Coronary artery (tissue), 2 donors: ENCODE measurements around the gene NAGA.
"Not testable (repeated sequence)": the region's sequence is repeated elsewhere in the genome, so short reads cannot be mapped to it uniquely, and the experiment has no call there.

Experiments used
- DNase-seq: peaks from one replicate; pipeline ENCODE4 v3.0.0-alpha.2; 2017; ENCODE audit warnings: low spot score
- H3K27ac ChIP-seq, 2 donors: fragments of 200-600 bp; sonication (generic); one replicate each; pipeline ENCODE4 v1.5.1; 2016 to 2019
- H3K4me3 ChIP-seq: fragments of 200-600 bp; sonication (generic); 2 replicates; pipeline ENCODE4 v1.5.1; 2016; ENCODE audit warnings: mild to moderate bottlenecking, moderate library complexity
- TF ChIP-seq, protein P1 (sequence below): fragments of 200-600 bp; sonication (generic); IDR thresholded peaks from one replicate; pipeline ENCODE4 v1.5.1; 2019; ENCODE audit warnings: antibody characterized with exemption

NAGA gene

DNA sequence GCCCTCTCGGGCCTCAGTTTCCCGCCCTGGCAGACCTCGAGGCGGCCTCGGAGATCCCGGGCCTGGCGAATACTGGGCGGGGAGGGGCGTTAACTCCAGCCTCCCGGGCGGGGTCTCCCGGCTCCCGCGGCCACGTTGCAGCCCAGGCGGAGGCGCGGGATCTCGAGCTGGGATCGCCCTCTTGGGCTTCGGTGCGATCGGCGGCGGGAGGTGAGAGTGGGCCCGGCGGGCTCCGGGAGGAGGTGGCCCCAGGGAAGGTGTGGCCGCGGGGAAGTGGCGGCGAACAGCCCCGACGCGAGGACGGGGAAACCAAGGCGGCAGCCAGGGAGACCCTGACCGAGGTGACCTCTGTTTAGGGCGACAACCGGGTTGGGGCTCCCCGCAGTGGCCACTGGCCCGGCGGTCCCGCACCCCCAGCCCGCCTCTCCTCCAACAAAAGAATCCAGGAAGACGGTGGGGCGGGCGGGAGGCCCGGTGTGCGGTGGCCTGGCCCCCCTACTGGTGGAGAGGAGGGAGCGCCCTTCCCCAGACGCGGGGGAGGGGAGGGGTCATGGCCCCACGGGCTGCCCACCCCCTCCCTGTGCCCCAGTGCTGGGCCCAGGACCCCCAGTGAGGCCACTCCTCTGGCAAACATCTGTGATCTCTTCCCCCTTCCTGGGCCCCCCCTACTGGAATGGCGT, 3.7 kb upstream of the NAGA start, which contains the start of gene PHETA2:
PHETA2 (plus strand) TSS at position 117 of the 680 bp plus-strand sequence. CDS start 3,046 bp downstream, outside the sequence.
- TF ChIP-seq, protein P1, sequence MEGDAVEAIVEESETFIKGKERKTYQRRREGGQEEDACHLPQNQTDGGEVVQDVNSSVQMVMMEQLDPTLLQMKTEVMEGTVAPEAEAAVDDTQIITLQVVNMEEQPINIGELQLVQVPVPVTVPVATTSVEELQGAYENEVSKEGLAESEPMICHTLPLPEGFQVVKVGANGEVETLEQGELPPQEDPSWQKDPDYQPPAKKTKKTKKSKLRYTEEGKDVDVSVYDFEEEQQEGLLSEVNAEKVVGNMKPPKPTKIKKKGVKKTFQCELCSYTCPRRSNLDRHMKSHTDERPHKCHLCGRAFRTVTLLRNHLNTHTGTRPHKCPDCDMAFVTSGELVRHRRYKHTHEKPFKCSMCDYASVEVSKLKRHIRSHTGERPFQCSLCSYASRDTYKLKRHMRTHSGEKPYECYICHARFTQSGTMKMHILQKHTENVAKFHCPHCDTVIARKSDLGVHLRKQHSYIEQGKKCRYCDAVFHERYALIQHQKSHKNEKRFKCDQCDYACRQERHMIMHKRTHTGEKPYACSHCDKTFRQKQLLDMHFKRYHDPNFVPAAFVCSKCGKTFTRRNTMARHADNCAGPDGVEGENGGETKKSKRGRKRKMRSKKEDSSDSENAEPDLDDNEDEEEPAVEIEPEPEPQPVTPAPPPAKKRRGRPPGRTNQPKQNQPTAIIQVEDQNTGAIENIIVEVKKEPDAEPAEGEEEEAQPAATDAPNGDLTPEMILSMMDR, result no peak
- peak within 1 kb of the TSS; percentile 89 to 97 for H3K27ac ChIP-seq
- peak within 1 kb of the TSS; percentile 78 for H3K4me3 ChIP-seq
- DNase-seq, result no peak

DNA sequence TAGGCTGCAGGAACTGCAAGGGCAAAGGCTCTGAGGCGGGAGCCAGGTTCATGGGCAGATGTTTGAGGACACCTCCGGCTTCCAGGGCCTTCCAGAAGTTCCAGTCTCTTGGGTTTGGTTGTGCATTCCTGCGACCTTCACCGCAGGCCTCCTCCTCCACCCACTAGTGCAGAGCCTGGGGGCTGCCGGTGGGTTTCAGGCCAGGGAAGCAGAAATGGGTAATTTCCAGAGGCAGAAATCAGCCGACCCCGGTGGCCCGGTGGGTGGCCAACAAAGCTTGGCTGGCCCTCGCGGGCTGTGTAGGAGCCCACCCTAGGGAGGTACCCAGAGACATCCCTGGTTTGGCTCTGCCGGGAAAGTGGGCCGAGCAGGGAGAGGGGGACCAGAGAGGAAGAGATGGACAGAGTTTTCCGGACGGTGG, 3.0 kb upstream of the NAGA start:
- Histone ChIP-seq H3K27ac (peak overlapping the region; percentile 89 to 97), H3K4me3 (peak overlapping the region; percentile 78)
- no peak for DNase-seq
- TF ChIP-seq, protein P1, result no peak

DNA sequence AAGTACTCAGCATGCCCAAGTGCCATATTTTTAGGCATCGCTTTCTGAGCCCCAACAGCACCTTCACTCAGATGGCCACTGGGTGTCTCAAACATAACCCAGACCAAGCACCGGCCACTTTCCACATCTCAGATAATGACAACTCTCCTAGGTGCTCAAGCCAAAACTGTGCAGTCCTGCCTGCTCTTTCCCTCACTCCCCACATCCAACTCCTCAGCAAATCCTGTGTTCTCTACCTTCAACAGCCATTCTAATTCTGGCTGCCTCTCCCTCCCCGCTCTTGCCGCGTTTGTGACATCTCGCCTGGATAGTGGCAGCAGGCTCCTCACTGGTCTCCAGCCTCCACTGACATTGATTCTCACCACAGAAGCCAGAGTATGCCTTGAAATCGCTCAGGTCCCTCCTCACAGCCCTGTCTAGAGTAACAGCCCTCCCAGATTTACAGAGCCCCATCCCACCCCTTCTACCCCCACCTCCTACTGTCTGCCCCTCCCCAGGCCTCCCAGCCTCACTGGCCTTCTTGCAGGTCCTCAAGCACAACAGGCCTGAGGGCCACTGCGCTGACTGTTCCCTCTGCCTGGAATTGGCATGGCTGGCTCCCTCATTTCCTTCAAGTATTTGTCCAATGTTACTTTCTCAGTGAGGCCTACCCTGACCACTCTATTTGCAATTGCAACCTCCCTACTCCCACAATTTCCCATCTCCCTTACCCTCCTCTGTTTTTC, 2.2 kb upstream of the NAGA start:
- no peak for DNase-seq
- Histone ChIP-seq H3K4me3 (no peak overlapping the region), H3K27ac (no peak overlapping the region)
- TF ChIP-seq, protein P1, result no peak

DNA sequence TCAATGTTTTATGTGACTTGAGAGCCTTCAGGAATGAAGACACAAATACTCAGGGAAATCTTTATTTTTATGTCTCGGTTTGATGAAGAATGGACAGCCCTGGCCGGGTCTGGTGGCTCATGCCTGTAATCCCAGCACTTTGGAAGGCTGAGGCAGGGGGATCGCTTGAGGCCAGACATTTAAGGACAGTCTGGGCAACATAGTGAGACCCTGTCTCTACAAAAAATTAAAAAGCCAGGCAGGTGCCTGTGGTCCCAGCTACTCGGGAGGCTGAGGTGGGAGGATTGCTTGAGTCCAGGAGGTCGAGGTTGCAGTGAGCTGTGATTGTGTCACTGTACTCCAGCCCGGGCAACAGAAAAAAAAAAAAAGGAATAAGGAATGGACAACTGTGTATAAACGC, 896 bp upstream of the NAGA start:
- H3K4me3 ChIP-seq, result peak overlapping the region; percentile 70
- DNase-seq, result not testable (repeated sequence)
- peak overlapping the region; percentile 80 to 83 for H3K27ac ChIP-seq

DNA sequence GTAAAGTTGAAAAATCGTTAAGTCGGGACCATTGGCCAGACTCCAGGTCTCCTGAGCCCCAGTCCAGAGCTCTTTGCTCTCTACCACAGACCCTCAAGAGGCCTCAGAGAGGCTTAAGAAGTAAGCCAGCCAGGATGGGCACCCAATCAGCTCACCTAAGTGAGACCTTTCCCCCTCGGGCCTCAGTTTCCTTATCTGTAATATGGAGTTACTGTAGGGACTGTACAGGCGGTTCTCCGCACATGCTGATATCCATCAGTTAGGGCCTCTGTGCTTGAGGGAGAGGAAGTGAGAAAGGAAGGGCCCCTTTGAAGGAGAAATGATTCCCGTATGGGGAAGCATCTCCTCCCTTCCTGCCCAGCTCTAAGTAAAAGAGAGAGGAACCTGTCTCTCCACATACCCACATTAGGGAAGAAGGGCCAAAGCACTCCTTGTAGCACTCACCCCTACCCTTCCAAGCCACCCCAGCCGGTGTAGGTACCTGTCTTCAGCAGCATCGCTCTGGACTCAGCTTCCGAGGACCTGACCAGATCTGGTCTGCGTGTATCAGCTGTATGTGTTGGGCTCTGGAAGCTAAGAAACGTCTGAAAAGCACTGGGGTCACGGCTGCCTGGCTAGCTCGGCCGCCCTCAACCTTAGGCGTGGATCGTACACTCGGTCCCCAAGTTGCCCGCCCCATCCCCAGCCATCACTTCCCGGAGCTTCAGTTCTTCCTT, 653 bp downstream of the NAGA start:
- no peak for DNase-seq
- TF ChIP-seq, protein P1, result no peak

DNA sequence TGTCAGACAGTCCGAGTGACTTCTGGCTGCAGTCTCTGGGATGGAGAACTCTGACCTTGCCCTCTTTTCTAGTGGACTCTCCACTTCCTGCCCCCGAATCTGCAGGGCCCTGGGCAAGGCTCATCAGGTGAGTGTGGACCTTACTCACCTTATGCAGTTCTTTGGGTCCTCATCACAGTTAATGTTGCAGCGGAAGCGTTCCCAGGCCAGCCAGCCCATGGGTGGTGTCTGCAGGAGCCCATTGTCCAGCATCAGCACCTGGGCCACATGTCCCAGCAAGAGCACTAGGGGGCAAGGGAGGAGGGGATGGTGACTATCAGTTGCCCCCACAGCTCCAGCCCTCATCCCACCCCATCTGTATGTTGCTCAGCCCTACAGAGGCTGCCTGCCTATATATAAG, 2.3 kb downstream of the NAGA start:
- DNase-seq, result no peak
- TF ChIP-seq, protein P1, result no peak
- no peak overlapping the region for H3K27ac ChIP-seq

More for the DNA sequence above, 653 bp downstream of the NAGA start:
- Histone ChIP-seq H3K4me3 (peak overlapping the region; percentile 70), H3K27ac (peak overlapping the region; percentile 80 to 83)

DNA sequence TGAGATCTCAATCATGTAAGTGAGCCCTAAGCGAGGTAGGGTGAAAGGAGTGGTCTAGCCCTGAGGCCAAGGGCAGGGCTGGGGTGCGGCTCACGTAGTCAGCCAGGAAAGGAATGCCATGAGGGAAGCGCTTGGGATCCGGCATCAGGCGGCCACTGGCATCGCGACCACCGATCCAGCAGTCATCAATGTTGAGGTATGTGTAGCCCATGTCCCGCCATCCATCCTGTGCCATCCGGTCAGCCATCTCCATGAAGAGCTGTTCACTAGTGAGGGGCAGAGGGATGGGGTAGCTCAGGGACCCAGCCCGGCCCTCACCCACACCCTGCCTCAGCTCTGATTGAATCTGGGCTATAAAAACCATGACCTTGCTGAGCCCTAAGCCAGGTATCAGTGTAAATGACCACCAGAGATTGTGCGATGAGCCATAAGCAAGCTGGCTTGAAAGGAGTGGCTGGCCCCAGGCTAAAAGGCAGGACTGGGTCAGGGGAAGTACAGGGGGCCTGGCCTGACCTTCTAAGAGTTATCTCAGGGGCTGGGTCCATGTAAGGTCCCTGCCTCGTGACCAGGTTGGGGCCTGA, 2.9 kb downstream of the NAGA start:
- Histone ChIP-seq H3K27ac (no peak overlapping the region), H3K4me3 (no peak overlapping the region)
- TF ChIP-seq, protein P1, result no peak
- DNase-seq, result no peak

More for the DNA sequence above, 2.3 kb downstream of the NAGA start:
- H3K4me3 ChIP-seq, result no peak overlapping the region
